ENCODE measurements around the gene PTPRC.

Gene PTPRC

GRCh38 chr1:198678301-198678836 lies 39.5 kb downstream of the PTPRC start:
- no peak for DNase-seq

GRCh38 chr1:198678901-198679329 lies 40.1 kb downstream of the PTPRC start:
- no peak for DNase-seq

GRCh38 chr1:198679535-198680173 lies 40.8 kb downstream of the PTPRC start:
- DNase-seq = no peak

GRCh38 chr1:198680174-198680875 lies 41.5 kb downstream of the PTPRC start:
- no peak for DNase-seq

GRCh38 chr1:198681252-198681651 lies 42.4 kb downstream of the PTPRC start:
- no peak for DNase-seq

GRCh38 chr1:198681831-198682759 lies 43.3 kb downstream of the PTPRC start:
- peak; percentile 49 for DNase-seq

- no peak for DNase-seq
Measured at GRCh38 chr1:198682850-198683249, 44.0 kb downstream of the PTPRC start.

GRCh38 chr1:198683449-198683848 lies 44.6 kb downstream of the PTPRC start:
- no peak for DNase-seq

- DNase-seq = no peak
Measured at GRCh38 chr1:198686069-198686728, 47.4 kb downstream of the PTPRC start.

- DNase-seq = no peak
Measured at GRCh38 chr1:198687429-198687828, 48.6 kb downstream of the PTPRC start.

- DNase-seq = no peak
Measured at GRCh38 chr1:198691063-198691462, 52.2 kb downstream of the PTPRC start.

GRCh38 chr1:198693321-198693720 lies 54.5 kb downstream of the PTPRC start:
- no peak for DNase-seq

- DNase-seq = no peak
Measured at GRCh38 chr1:198694542-198694941, 55.7 kb downstream of the PTPRC start.

GRCh38 chr1:198696211-198696610 lies 57.4 kb downstream of the PTPRC start:
- DNase-seq = no peak

GRCh38 chr1:198699167-198700015 lies 60.6 kb downstream of the PTPRC start:
- DNase-seq = no peak

- no peak for DNase-seq
Measured at GRCh38 chr1:198700016-198700392, 61.2 kb downstream of the PTPRC start.

GRCh38 chr1:198700396-198700795 lies 61.6 kb downstream of the PTPRC start:
- no peak for DNase-seq

- no peak for DNase-seq
Measured at GRCh38 chr1:198701250-198701649, 62.4 kb downstream of the PTPRC start.

GRCh38 chr1:198701766-198702539 lies 63.1 kb downstream of the PTPRC start:
- no peak for DNase-seq

GRCh38 chr1:198708761-198709525 lies 70.1 kb downstream of the PTPRC start:
- DNase-seq = no peak
